Fibroblast of gingiva (primary cell): ENCODE data around the gene SLC9A2.

Source experiments
- DNase-seq: peaks from one replicate; pipeline ENCODE4 v3.0.0-alpha.2; 2011; ENCODE audit warnings: low read depth

The SLC9A2 gene

GRCh38 chr2:102735416-102736109 is 116.2 kb downstream of the SLC9A2 start:
- no peak for DNase-seq

- DNase-seq: no peak
These were observed 116.7 kb downstream of the SLC9A2 start for GRCh38 chr2:102736110-102736409.

GRCh38 chr2:102736410-102737409 is 117.4 kb downstream of the SLC9A2 start:
- peak; percentile 55 for DNase-seq

- DNase-seq: no peak
These were observed 118.1 kb downstream of the SLC9A2 start for GRCh38 chr2:102737431-102737830.

GRCh38 chr2:102743259-102743658 is 123.9 kb downstream of the SLC9A2 start:
- no peak for DNase-seq

- no peak for DNase-seq
These were observed 128.8 kb downstream of the SLC9A2 start for GRCh38 chr2:102748107-102748506.

- no peak for DNase-seq
These were observed 130.6 kb downstream of the SLC9A2 start for GRCh38 chr2:102749938-102750337.

GRCh38 chr2:102753563-102754159 is 134.3 kb downstream of the SLC9A2 start:
- peak; percentile 43 for DNase-seq

GRCh38 chr2:102754456-102755145 is 135.2 kb downstream of the SLC9A2 start:
- DNase-seq: peak; percentile 53

- DNase-seq: no peak
These were observed 135.9 kb downstream of the SLC9A2 start for GRCh38 chr2:102755284-102755683.

- no peak for DNase-seq
These were observed 139.1 kb downstream of the SLC9A2 start for GRCh38 chr2:102758439-102758838.
